MCF 10A (cell line): ENCODE data around the gene ADORA1. TPM values are rescaled to one million over a fixed set of nuclear protein-coding genes. Genes with fewer than 3 reads are reported as not detected.

Source experiments
- BruUV-seq: library from RNA; stranded (reverse); fragments of 400-500 nt; replicated peaks from 2 replicates; lab custom pipeline; 2021; lab: Mats Ljungman, UMichigan
- CTCF ChIA-PET: fragments of 300-600 bp; sonication (Branson Sonifier 250); formaldehyde crosslinking; extraction: SDS; loops from one replicate; lab custom pipeline; 2021; ENCODE audit warnings: antibody characterized with exemption, inconsistent platforms; lab: Yijun Ruan, JAX
- POLR2A ChIA-PET: fragments of 300-600, 350-650 bp; sonication (Branson Sonifier 250); formaldehyde crosslinking; extraction: SDS; loops from one replicate; lab custom pipeline; 2020; ENCODE audit warnings: antibody characterized with exemption, inconsistent platforms; lab: Yijun Ruan, JAX
- DNase-seq: peaks from one replicate; pipeline ENCODE4 v3.0.0-alpha.2; 2018; ENCODE audit not compliant: unreplicated experiment
- H3K27ac Mint-ChIP-seq: one replicate; pipeline ENCODE4 v1.8.0; 2022; ENCODE audit warnings: mild to moderate bottlenecking, low read depth, mixed read lengths; ENCODE audit not compliant: unreplicated experiment
- H3K27me3 Mint-ChIP-seq: one replicate; pipeline ENCODE4 v1.8.0; 2022; ENCODE audit warnings: mixed read lengths; ENCODE audit not compliant: insufficient read depth, unreplicated experiment
- H3K36me3 Mint-ChIP-seq: one replicate; pipeline ENCODE4 v1.8.0; 2022; ENCODE audit warnings: mild to moderate bottlenecking, moderate library complexity, mixed read lengths; ENCODE audit not compliant: insufficient read depth, unreplicated experiment
- H3K4me1 Mint-ChIP-seq: one replicate; pipeline ENCODE4 v1.8.0; 2022; ENCODE audit warnings: mixed read lengths; ENCODE audit not compliant: insufficient read depth, unreplicated experiment
- H3K4me3 Mint-ChIP-seq: one replicate; pipeline ENCODE4 v1.8.0; 2022; ENCODE audit warnings: mild to moderate bottlenecking, moderate library complexity, mixed read lengths; ENCODE audit not compliant: unreplicated experiment
- H3K9me3 Mint-ChIP-seq: one replicate; pipeline ENCODE4 v1.8.0; 2022; ENCODE audit warnings: mixed read lengths; ENCODE audit not compliant: unreplicated experiment
- CTCF ChIP-seq: fragments of 200-600 bp; IDR thresholded peaks from one replicate; pipeline ENCODE4 v1.8.0; 2022; ENCODE audit warnings: antibody characterized with exemption, mild to moderate bottlenecking; ENCODE audit not compliant: unreplicated experiment
- intact Hi-C: fragments of 100-400 bp; cut with micrococcal nuclease; formaldehyde crosslinking; loops from 2 replicates; pipeline ENCODE4 v1.14.1; 2022
- total RNA-seq: library from RNA; stranded (reverse); gene quantifications from 2 replicates; pipeline ENCODE4 v1.2.3, GENCODE V29; 2022

The ADORA1 gene
- total RNA-seq, 1 experiment from 2014 or later: 0.26 TPM

GRCh38 chr1:203124546-203125317, 2.8 kb upstream of the ADORA1 start:
- BruUV-seq: no TSS peak
- no peak overlapping the region for H3K27ac Mint-ChIP-seq
- TF ChIP-seq CTCF: no peak
- CTCF ChIA-PET: interaction anchor here (0.7 to 10.9 kb wide), 14 partner anchors 7 to 144 kb away, joined by 3 to 103 read pairs (median 5); no protein-coding TSS in a partner anchor
- H3K4me1 Mint-ChIP-seq: peaks cover 18% of the 10 kb centered on the region
- POLR2A ChIA-PET: interaction anchor here (0.6 to 1.5 kb wide), 2 partner anchors 8 to 1882 kb away, joined by 4 to 5 read pairs; no protein-coding TSS in a partner anchor
- H3K4me3 Mint-ChIP-seq: no peak overlapping the region
- H3K36me3 Mint-ChIP-seq: no peaks in the 10 kb centered on the region
- DNase-seq: peak; percentile 71
- H3K27me3 Mint-ChIP-seq: peaks cover 43% of the 10 kb centered on the region
- intact Hi-C loops: no loop called here
- no peaks in the 10 kb centered on the region for H3K9me3 Mint-ChIP-seq

GRCh38 chr1:203126151-203126865, 1.2 kb upstream of the ADORA1 start:
- ChIA-PET CTCF (interaction anchor here (0.5 to 10.9 kb wide), 23 partner anchors 8 to 1078 kb away, joined by 3 to 103 read pairs (median 4); no protein-coding TSS in a partner anchor), POLR2A (interaction anchor here (0.7 to 0.8 kb wide), 2 partner anchors 262 to 345 kb away, joined by 4 read pairs; no protein-coding TSS in a partner anchor)
- intact Hi-C loops: no loop called here
- Mint-ChIP-seq H3K4me3 (peak overlapping the region; percentile 72), H3K27ac (no peak overlapping the region), H3K36me3 (no peaks in the 10 kb centered on the region), H3K9me3 (no peaks in the 10 kb centered on the region), H3K4me1 (peaks cover 18% of the 10 kb centered on the region), H3K27me3 (peaks cover 28% of the 10 kb centered on the region)
- TF ChIP-seq CTCF: peak; percentile 41
- DNase-seq: peak; percentile 47
- BruUV-seq: no TSS peak

GRCh38 chr1:203126866-203127665, 460 bp upstream of the ADORA1 start:
- peak; percentile 22 for DNase-seq
- ChIA-PET POLR2A (interaction anchor here (0.7 to 2.2 kb wide), 4 partner anchors 26 to 262 kb away, joined by 3 to 17 read pairs (median 4); no protein-coding TSS in a partner anchor), CTCF (interaction anchor here (0.6 to 10.9 kb wide), 19 partner anchors 8 to 142 kb away, joined by 3 to 103 read pairs (median 4); partner anchors contain the start of gene MYBPH)
- H3K36me3 Mint-ChIP-seq: no peaks in the 10 kb centered on the region
- H3K27me3 Mint-ChIP-seq: peaks cover 20% of the 10 kb centered on the region
- peak overlapping the region; percentile 72 for H3K4me3 Mint-ChIP-seq
- intact Hi-C loops: no loop called here
- TF ChIP-seq CTCF: no peak
- H3K4me1 Mint-ChIP-seq: peaks cover 18% of the 10 kb centered on the region
- H3K9me3 Mint-ChIP-seq: no peaks in the 10 kb centered on the region
- H3K27ac Mint-ChIP-seq: peak overlapping the region; percentile 21
- no TSS peak for BruUV-seq
